HepG2 (cell line): ENCODE measurements around the gene POLR3K. TPM values are rescaled to one million over a fixed set of nuclear protein-coding genes. Genes with fewer than 3 reads are reported as not detected.
A peak's percentile ranks its signal among the peaks of the same experiment; 100 is the strongest.

ENCODE experiments used
- ATM ChIP-seq: fragments of 450-650 bp; IDR thresholded peaks from 2 replicates; pipeline ENCODE4 v1.7.1; 2017; ENCODE audit warnings: mild to moderate bottlenecking, borderline replicate concordance
- FOSL2 ChIP-seq: sonication (generic); formaldehyde crosslinking; IDR thresholded peaks from 2 replicates; pipeline ENCODE4 v1.4.0; 2020; ENCODE audit warnings: missing genetic modification reagents
- GATAD1 ChIP-seq: IDR thresholded peaks from 2 replicates; pipeline ENCODE4 v1.6.1; 2016; ENCODE audit warnings: missing genetic modification reagents, missing compliant biosample characterization
- KDM2A ChIP-seq: sonication (generic); formaldehyde crosslinking; IDR thresholded peaks from 2 replicates; pipeline ENCODE4 v1.4.0; 2020; ENCODE audit warnings: low read depth, missing genetic modification reagents, borderline replicate concordance
- KDM5B ChIP-seq: sonication (generic); formaldehyde crosslinking; IDR thresholded peaks from 2 replicates; pipeline ENCODE4 v1.4.0; 2020; ENCODE audit warnings: missing genetic modification reagents, mild to moderate bottlenecking, borderline replicate concordance
- MBD4 ChIP-seq: IDR thresholded peaks from 2 replicates; pipeline ENCODE4 v1.6.1; 2012; ENCODE audit warnings: low read length, inconsistent platforms, borderline replicate concordance
- MBNL3 ChIP-seq: fragments of 250-450 bp; sonication (Bioruptor Pico); conservative IDR thresholded peaks from 2 replicates; pipeline ENCODE4 v1.8.0; 2022; ENCODE audit warnings: mild to moderate bottlenecking, inconsistent platforms
- NCOA1 ChIP-seq: sonication (generic); formaldehyde crosslinking; IDR thresholded peaks from 2 replicates; pipeline ENCODE4 v1.9.0; 2021; ENCODE audit warnings: missing genetic modification reagents
- NCOA5 ChIP-seq: sonication (generic); formaldehyde crosslinking; IDR thresholded peaks from 2 replicates; pipeline ENCODE4 v1.4.0; 2020; ENCODE audit warnings: missing genetic modification reagents
- NFIB ChIP-seq: sonication (generic); formaldehyde crosslinking; IDR thresholded peaks from 2 replicates; pipeline ENCODE4 v1.9.0; 2021; ENCODE audit warnings: missing genetic modification reagents, mild to moderate bottlenecking, borderline replicate concordance
- NRL ChIP-seq: sonication (generic); formaldehyde crosslinking; IDR thresholded peaks from 2 replicates; pipeline ENCODE4 v1.5.0; 2020; ENCODE audit warnings: missing genetic modification reagents, mild to moderate bottlenecking, moderate library complexity, borderline replicate concordance
- PATZ1 ChIP-seq: sonication (generic); formaldehyde crosslinking; IDR thresholded peaks from 2 replicates; pipeline ENCODE4 v1.4.0; 2020; ENCODE audit warnings: missing genetic modification reagents
- POLR2A ChIP-seq, 2 experiments: IDR thresholded peaks; 2 replicates each; pipeline ENCODE4 v1.6.1; 2011; ENCODE audit warnings: low read depth in 2 of 2, low read length in 2 of 2, mild to moderate bottlenecking in 1 of 2, moderate library complexity in 1 of 2; ENCODE audit not compliant: insufficient read depth in 1 of 2
- PRMT3 ChIP-seq: sonication (generic); formaldehyde crosslinking; IDR thresholded peaks from 2 replicates; pipeline ENCODE4 v1.8.1; 2022; ENCODE audit warnings: low read depth, mild to moderate bottlenecking, moderate library complexity, missing genetic modification reagents, borderline replicate concordance
- RORA ChIP-seq: sonication (generic); formaldehyde crosslinking; IDR thresholded peaks from 2 replicates; pipeline ENCODE4 v1.5.0; 2020; ENCODE audit warnings: mild to moderate bottlenecking, missing genetic modification reagents, moderate library complexity
- SMAD3 ChIP-seq: sonication (generic); formaldehyde crosslinking; IDR thresholded peaks from 2 replicates; pipeline ENCODE4 v1.4.0; 2020; ENCODE audit warnings: missing genetic modification reagents
- TEAD3 ChIP-seq: optimal IDR thresholded peaks from 2 replicates; pipeline ENCODE3; 2016; ENCODE audit warnings: borderline replicate concordance
- ZFAT ChIP-seq: sonication (generic); formaldehyde crosslinking; conservative IDR thresholded peaks from 2 replicates; pipeline ENCODE4 v1.8.1; 2023; ENCODE audit warnings: missing genetic modification reagents, inconsistent platforms
- ZMYM4 ChIP-seq: sonication (generic); formaldehyde crosslinking; IDR thresholded peaks from 2 replicates; pipeline ENCODE4 v1.8.1; 2023; ENCODE audit warnings: mild to moderate bottlenecking, missing genetic modification reagents
- ZNF12 ChIP-seq: sonication (generic); formaldehyde crosslinking; IDR thresholded peaks from 2 replicates; pipeline ENCODE4 v1.5.0; 2020; ENCODE audit warnings: missing genetic modification reagents
- ZNF136 ChIP-seq: sonication (generic); formaldehyde crosslinking; IDR thresholded peaks from 2 replicates; pipeline ENCODE4 v1.8.1; 2022; ENCODE audit warnings: low read depth, mild to moderate bottlenecking, moderate library complexity, missing genetic modification reagents
- ZNF20 ChIP-seq: sonication (generic); formaldehyde crosslinking; IDR thresholded peaks from 2 replicates; pipeline ENCODE4 v1.4.0; 2020; ENCODE audit warnings: mild to moderate bottlenecking, moderate library complexity, missing genetic modification reagents
- ZNF430 ChIP-seq: sonication (generic); formaldehyde crosslinking; IDR thresholded peaks from 2 replicates; pipeline ENCODE4 v1.9.0; 2021; ENCODE audit warnings: mild to moderate bottlenecking, missing genetic modification reagents
- ZNF557 ChIP-seq: sonication (generic); formaldehyde crosslinking; IDR thresholded peaks from 2 replicates; pipeline ENCODE4 v1.4.0; 2020; ENCODE audit warnings: missing genetic modification reagents
- ZNF747 ChIP-seq: sonication (generic); formaldehyde crosslinking; IDR thresholded peaks from 2 replicates; pipeline ENCODE4 v1.8.1; 2023; ENCODE audit warnings: missing genetic modification reagents, mild to moderate bottlenecking, borderline replicate concordance
- ZNF777 ChIP-seq: sonication (generic); formaldehyde crosslinking; IDR thresholded peaks from 2 replicates; pipeline ENCODE4 v1.4.0; 2020; ENCODE audit warnings: missing genetic modification reagents
- polyA plus RNA-seq, 8 experiments: library from polyadenylated mRNA; depleted of rRNA in 3 of 8; stranded (reverse) in 7 of 8; unstranded in 1 of 8; fragments of >200 nt; fragmentation: Illumina TruSeq in 4 of 8; extraction: Trizol in 4 of 8; gene quantifications; 2 replicates each; pipeline versions ENCODE4 v1.2.1 to v1.2.3, GENCODE V29; 2011 to 2016; ENCODE audit warnings: low read depth in 4 of 8, missing spikeins in 1 of 8, mixed read lengths in 1 of 8; ENCODE audit not compliant: insufficient read depth in 1 of 8
- total RNA-seq, 5 experiments: library from RNA; depleted of rRNA; stranded (reverse); fragments of >200 nt; fragmentation: Illumina TruSeq; extraction: Trizol; gene quantifications; 2 replicates each; pipeline ENCODE4 v1.2.3, GENCODE V29; 2016; ENCODE audit warnings: low read depth in 1 of 5
- TF ChIP-seq, protein P1 (sequence below): sonication (generic); formaldehyde crosslinking; IDR thresholded peaks from 2 replicates; pipeline ENCODE4 v1.8.0; 2023; ENCODE audit warnings: mild to moderate bottlenecking, missing genetic modification reagents
- TF ChIP-seq, protein P2 (sequence below): sonication (generic); formaldehyde crosslinking; IDR thresholded peaks from 2 replicates; pipeline ENCODE4 v1.8.0; 2022; ENCODE audit warnings: low read depth, missing genetic modification reagents

Gene POLR3K
- total and polyA plus RNA-seq, 2 of the 13 experiments (the other 11 are each of a cell fraction or from before 2014, with no cell fraction given): 14.8 to 18.8 TPM

- TF ChIP-seq ZNF777 (CRISPR knock-in tag) (0 out of 2 replicates have a peak, but pooled peaks have one; percentile 2), ZNF557 (CRISPR knock-in tag) (no peak), GATAD1 (no peak), NCOA1 (CRISPR knock-in tag) (no peak), NRL (CRISPR knock-in tag) (peak; percentile 66; the same call in 1 of the 2 replicates), PATZ1 (CRISPR knock-in tag) (peak; percentile 52; the same call in 1 of the 2 replicates), MBD4 (no peak), SMAD3 (CRISPR knock-in tag) (no peak), ZFAT (CRISPR knock-in tag) (no peak), ZNF136 (no peak), MBNL3 (CRISPR knock-in tag) (no peak), ZNF747 (no peak), NCOA5 (CRISPR knock-in tag) (no peak), ZNF20 (no peak), PRMT3 (CRISPR knock-in tag) (no peak), ZNF12 (CRISPR knock-in tag) (no peak), ZMYM4 (CRISPR knock-in tag) (no peak), RORA (CRISPR knock-in tag) (no peak), NFIB (no peak), ZNF430 (CRISPR knock-in tag) (no peak), TEAD3 (CRISPR knock-in tag) (peak; percentile 12), FOSL2 (0 out of 2 replicates have a peak, but pooled peaks have one; percentile 4), KDM5B (CRISPR knock-in tag) (0 out of 2 replicates have a peak, but pooled peaks have one; percentile 21), KDM2A (CRISPR knock-in tag) (peak; percentile 17; the same call in 1 of the 2 replicates), ATM (no peak), POLR2A (IDR thresholded peaks at IDR 0.05; ENCODE audit: insufficient read depth in 1 of 2, low read depth in 2 of 2, low read length in 2 of 2) (no peak; a peak in 1 of 4 replicates)
- TF ChIP-seq, protein P1, sequence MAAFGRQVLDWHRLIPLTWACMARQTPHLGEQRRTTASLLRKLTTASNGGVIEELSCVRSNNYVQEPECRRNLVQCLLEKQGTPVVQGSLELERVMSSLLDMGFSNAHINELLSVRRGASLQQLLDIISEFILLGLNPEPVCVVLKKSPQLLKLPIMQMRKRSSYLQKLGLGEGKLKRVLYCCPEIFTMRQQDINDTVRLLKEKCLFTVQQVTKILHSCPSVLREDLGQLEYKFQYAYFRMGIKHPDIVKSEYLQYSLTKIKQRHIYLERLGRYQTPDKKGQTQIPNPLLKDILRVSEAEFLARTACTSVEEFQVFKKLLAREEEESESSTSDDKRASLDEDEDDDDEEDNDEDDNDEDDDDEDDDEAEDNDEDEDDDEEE (CRISPR knock-in tag): no peak
- TF ChIP-seq, protein P2, sequence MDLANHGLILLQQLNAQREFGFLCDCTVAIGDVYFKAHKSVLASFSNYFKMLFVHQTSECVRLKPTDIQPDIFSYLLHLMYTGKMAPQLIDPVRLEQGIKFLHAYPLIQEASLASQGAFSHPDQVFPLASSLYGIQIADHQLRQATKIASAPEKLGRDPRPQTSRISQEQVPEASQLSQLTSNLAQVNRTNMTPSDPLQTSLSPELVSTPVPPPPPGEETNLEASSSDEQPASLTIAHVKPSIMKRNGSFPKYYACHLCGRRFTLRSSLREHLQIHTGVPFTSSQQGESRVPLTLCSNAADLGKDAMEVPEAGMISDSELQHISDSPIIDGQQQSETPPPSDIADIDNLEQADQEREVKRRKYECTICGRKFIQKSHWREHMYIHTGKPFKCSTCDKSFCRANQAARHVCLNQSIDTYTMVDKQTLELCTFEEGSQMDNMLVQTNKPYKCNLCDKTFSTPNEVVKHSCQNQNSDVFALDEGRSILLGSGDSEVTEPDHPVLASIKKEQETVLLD (CRISPR knock-in tag): 0 out of 2 replicates have a peak, but pooled peaks have one; percentile 25
Measured at GRCh38 chr16:71540-72401, 18.4 kb upstream of the POLR3K start (continued).
